Measurements from ENCODE around the gene SBK2.

- TF ChIP-seq EP300 (conservative IDR thresholded peaks at IDR 0.05; ENCODE audit: poor library complexity, severe bottlenecking) (no peak), TAF1 (IDR thresholded peaks at IDR 0.05; ENCODE audit: low read depth) (no peak), CTCF (IDR thresholded peaks at IDR 0.05; ENCODE audit: poor library complexity, severe bottlenecking) (no peak), RAD21 (conservative IDR thresholded peaks at IDR 0.05) (no peak), EZH2 (IDR thresholded peaks at IDR 0.05; ENCODE audit: borderline replicate concordance, insufficient read depth, low read length, poor library complexity, severe bottlenecking) (no peak), POLR2AphosphoS5 (IDR thresholded peaks at IDR 0.05) (no peak), REST (IDR thresholded peaks at IDR 0.05; ENCODE audit: borderline replicate concordance) (no peak), MXI1 (conservative IDR thresholded peaks at IDR 0.05; ENCODE audit: poor library complexity, severe bottlenecking) (no peak), SMC3 (conservative IDR thresholded peaks at IDR 0.05; ENCODE audit: poor library complexity) (no peak)
These were observed 39.8 kb upstream of the SBK2 start for GRCh38 chr19:55576746-55577145.
